T-cell (primary cell): ENCODE measurements around the gene UBE2D2. TPM values are rescaled to one million over a fixed set of nuclear protein-coding genes. Genes with fewer than 3 reads are reported as not detected.
"Not testable (repeated sequence)": the region's sequence is repeated elsewhere in the genome, so short reads cannot be mapped to it uniquely, and the experiment has no call there.

Experiments
- ATAC-seq, 4 experiments: fragments of 200-7000 bp in 3 of 4; fragments of 150-1000 bp in 1 of 4; cut with Tn5 transposase; replicated peaks in 1 of 4; 1 replicate in 3 of 4; 2 replicates in 1 of 4; pipeline ENCODE4 v1.10.0; 2021; ENCODE audit warnings: moderate library complexity in 3 of 4, mild to moderate bottlenecking in 2 of 4, moderate number of reproducible peaks in 1 of 4
- CTCF ChIA-PET, 2 donors: fragments of 300-600 bp; sonication (Branson Sonifier 250); formaldehyde crosslinking; loops; one replicate each; lab custom pipeline; 2022; ENCODE audit warnings: antibody characterized with exemption in 2 of 2; lab: Charles Lee
- POLR2A ChIA-PET, 2 donors: fragments of 300-600 bp; sonication (Branson Sonifier 250); formaldehyde crosslinking; loops; one replicate each; lab custom pipeline; 2022; ENCODE audit warnings: antibody characterized with exemption in 2 of 2; lab: Charles Lee
- DNase-seq, 35 experiments: peaks; one replicate each; pipeline versions ENCODE4 v3.0.0 to v3.0.0-alpha.2; 2013 to 2023
- H3K27ac ChIP-seq: one replicate; pipeline ENCODE4 v1.5.1; 2013; ENCODE audit warnings: low read length
- H3K27me3 ChIP-seq, 2 experiments: replicated peaks in 1 of 2; 1 replicate in 1 of 2; 2 replicates in 1 of 2; pipeline versions ENCODE4 v1.6.1 to v1.7.0; 2013; ENCODE audit warnings: low read length in 1 of 2, mixed read lengths in 1 of 2; ENCODE audit not compliant: control insufficient read depth in 2 of 2, insufficient read depth in 2 of 2; ENCODE audit errors: extremely low read depth in 1 of 2
- H3K36me3 ChIP-seq, 2 donors: 1 replicate in 1 of 2; 2 replicates in 1 of 2; pipeline versions ENCODE4 v1.6.1 to v1.7.0; 2013; ENCODE audit warnings: low read length in 1 of 2; ENCODE audit not compliant: control insufficient read depth in 2 of 2, insufficient read depth in 1 of 2; ENCODE audit errors: extremely low read depth in 1 of 2
- H3K4me1 ChIP-seq, 2 experiments: 1 replicate in 1 of 2; 2 replicates in 1 of 2; pipeline versions ENCODE4 v1.6.1 to v1.7.0; 2013; ENCODE audit warnings: low read length in 2 of 2, mixed read lengths in 1 of 2; ENCODE audit not compliant: insufficient read depth in 2 of 2, control insufficient read depth in 1 of 2; ENCODE audit errors: extremely low read depth in 1 of 2
- H3K4me3 ChIP-seq, 2 donors: 1 replicate in 1 of 2; 2 replicates in 1 of 2; pipeline versions ENCODE4 v1.5.1 to v1.7.0; 2013; ENCODE audit warnings: mild to moderate bottlenecking in 2 of 2, low read length in 1 of 2, moderate library complexity in 1 of 2; ENCODE audit not compliant: control insufficient read depth in 1 of 2; ENCODE audit errors: extremely low read depth in 1 of 2
- H3K9me3 ChIP-seq: 2 replicates; pipeline ENCODE4 v1.7.0; 2013
- H3K27ac Mint-ChIP-seq, 2 donors: one replicate each; pipeline ENCODE4 v1.8.0; 2020 to 2021; ENCODE audit warnings: mild to moderate bottlenecking in 2 of 2, mixed read lengths in 2 of 2
- H3K27me3 Mint-ChIP-seq, 2 donors: one replicate each; pipeline ENCODE4 v1.8.0; 2021 to 2022; ENCODE audit warnings: mixed read lengths in 2 of 2
- H3K36me3 Mint-ChIP-seq: one replicate; pipeline ENCODE4 v1.8.0; 2021; ENCODE audit warnings: mixed read lengths
- H3K4me1 Mint-ChIP-seq, 3 donors: one replicate each; pipeline ENCODE4 v1.8.0; 2020 to 2022; ENCODE audit warnings: mixed read lengths in 3 of 3, mild to moderate bottlenecking in 1 of 3
- H3K4me3 Mint-ChIP-seq, 3 donors: one replicate each; pipeline ENCODE4 v1.8.0; 2020 to 2022; ENCODE audit warnings: mild to moderate bottlenecking in 3 of 3, mixed read lengths in 3 of 3, moderate library complexity in 3 of 3
- H3K9me3 Mint-ChIP-seq, 3 donors: one replicate each; pipeline ENCODE4 v1.8.0; 2020 to 2022; ENCODE audit warnings: mixed read lengths in 3 of 3
- WGBS: methylation state at CpG from one replicate; pipeline ENCODE4 v1.1.5; 2013; ENCODE audit warnings: missing lambda C conversion rate; ENCODE audit not compliant: insufficient coverage; 5-methylcytosine and 5-hydroxymethylcytosine counted together
- total RNA-seq, 35 experiments: library from RNA in 6 of 35; stranded (reverse) in 6 of 35; fragments of 120-200 nt in 1 of 35; gene quantifications; one replicate each; pipeline versions ENCODE4 v1.2.1 to v1.2.4 and lab custom pipeline; 2013 to 2026

The UBE2D2 gene
- total RNA-seq, 5 donors from 2014 or later (not counting 1 experiment from before 2014, with no cell fraction given) = 138 to 176 (median 152) TPM

GRCh38 chr5:139517683-139518564 is 43.2 kb upstream of the UBE2D2 start:
- Mint-ChIP-seq H3K4me1 (peaks cover 18 to 25% (median 24%) of the 10 kb centered on the region in 3 donors), H3K4me3 (peak overlapping the region; percentile 75 to 88 (median 83)), H3K9me3 (no peaks in the 10 kb centered on the region), H3K27ac (peak overlapping the region; percentile 87 to 88), H3K36me3 (no peaks in the 10 kb centered on the region), H3K27me3 (no peaks in the 10 kb centered on the region)
- 4% methylated on average over 55 of the region's 56 CpGs for WGBS
- CTCF ChIA-PET = interaction anchor here (0.6 to 2.8 kb wide), 8 partner anchors 15 to 214 kb away, joined by 3 to 22 read pairs (median 5); partner anchors contain the start of gene DNAJC18 (in 1 of the 2)
- peak overlapping the region; percentile 83 for H3K27ac ChIP-seq
- ATAC-seq (peak; percentile 93 to 96 (median 94)), DNase-seq (peak; percentile 69 to 93 (median 84))
- POLR2A ChIA-PET = interaction anchor here in 1 of 2 donors (0.6 kb wide), 1 partner anchor 45 kb away, joined by 4 read pairs; no protein-coding TSS in a partner anchor
- H3K36me3 ChIP-seq = no peaks in the 10 kb centered on the region
- H3K4me1 ChIP-seq = peaks cover 2 to 21% of the 10 kb centered on the region in 2 experiments
- no peaks in the 10 kb centered on the region for H3K9me3 ChIP-seq
- peak overlapping the region; percentile 61 to 66 for H3K4me3 ChIP-seq
- peaks cover 0 to 5% of the 10 kb centered on the region in 2 experiments for H3K27me3 ChIP-seq

- no peak overlapping the region for H3K27ac ChIP-seq
- H3K4me3 Mint-ChIP-seq = no peak overlapping the region
- DNase-seq (no peak), ATAC-seq (no peak)
- H3K27ac Mint-ChIP-seq = no peak overlapping the region
- ChIA-PET POLR2A (no interaction called here), CTCF (interaction anchor here (1.0 to 1.2 kb wide), 2 partner anchors 10 to 26 kb away, joined by 3 read pairs; no protein-coding TSS in a partner anchor)
- H3K4me3 ChIP-seq = no peak overlapping the region
- H3K4me1 Mint-ChIP-seq = peaks cover 2 to 3% (median 2%) of the 10 kb centered on the region in 3 donors
- H3K27me3 ChIP-seq = peaks cover 0 to 3% of the 10 kb centered on the region in 2 experiments
- 87% methylated on average over 7 of the region's 10 CpGs for WGBS
- no peaks in the 10 kb centered on the region for H3K36me3 Mint-ChIP-seq
- H3K4me1 ChIP-seq = no peaks in the 10 kb centered on the region
- H3K9me3 ChIP-seq = no peaks in the 10 kb centered on the region
- no peaks in the 10 kb centered on the region for H3K36me3 ChIP-seq
- H3K9me3 Mint-ChIP-seq = no peaks in the 10 kb centered on the region
- H3K27me3 Mint-ChIP-seq = no peaks in the 10 kb centered on the region
Observed at GRCh38 chr5:139523635-139524445, 37.3 kb upstream of the UBE2D2 start.

GRCh38 chr5:139524446-139524845 is 36.7 kb upstream of the UBE2D2 start:
- ChIA-PET CTCF (interaction anchor here in 1 of 2 donors (1.0 kb wide), 1 partner anchor 10 kb away, joined by 3 read pairs; no protein-coding TSS in a partner anchor), POLR2A (interaction anchor here in 1 of 2 donors (0.6 kb wide), 1 partner anchor 229 kb away, joined by 3 read pairs; no protein-coding TSS in a partner anchor)
- Histone ChIP-seq H3K27me3 (no peaks in the 10 kb centered on the region), H3K4me1 (no peaks in the 10 kb centered on the region), H3K36me3 (no peaks in the 10 kb centered on the region), H3K9me3 (no peaks in the 10 kb centered on the region), H3K4me3 (no peak overlapping the region), H3K27ac (no peak overlapping the region)
- DNase-seq (no peak), ATAC-seq (no peak)
- Mint-ChIP-seq H3K9me3 (no peaks in the 10 kb centered on the region), H3K27ac (no peak overlapping the region), H3K36me3 (no peaks in the 10 kb centered on the region), H3K27me3 (no peaks in the 10 kb centered on the region), H3K4me1 (no peaks in the 10 kb centered on the region), H3K4me3 (no peak overlapping the region)
- WGBS = no CpG with 5 or more reads among the region's 4 CpGs

GRCh38 chr5:139524940-139525585 is 36.1 kb upstream of the UBE2D2 start:
- DNase-seq (no peak), ATAC-seq (no peak)
- no peaks in the 10 kb centered on the region for H3K27me3 Mint-ChIP-seq
- no peak overlapping the region for H3K4me3 Mint-ChIP-seq
- H3K36me3 Mint-ChIP-seq = no peaks in the 10 kb centered on the region
- WGBS = no CpG with 5 or more reads among the region's 2 CpGs
- H3K36me3 ChIP-seq = no peaks in the 10 kb centered on the region
- H3K4me1 Mint-ChIP-seq = no peaks in the 10 kb centered on the region
- H3K27ac Mint-ChIP-seq = no peak overlapping the region
- no peak overlapping the region for H3K27ac ChIP-seq
- H3K9me3 ChIP-seq = no peaks in the 10 kb centered on the region
- ChIA-PET CTCF (interaction anchor here in 1 of 2 donors (0.6 kb wide), 1 partner anchor 47 kb away, joined by 3 read pairs; no protein-coding TSS in a partner anchor), POLR2A (interaction anchor here in 1 of 2 donors (0.6 kb wide), 1 partner anchor 230 kb away, joined by 3 read pairs; no protein-coding TSS in a partner anchor)
- H3K4me3 ChIP-seq = no peak overlapping the region
- H3K9me3 Mint-ChIP-seq = no peaks in the 10 kb centered on the region
- no peaks in the 10 kb centered on the region for H3K27me3 ChIP-seq
- no peaks in the 10 kb centered on the region for H3K4me1 ChIP-seq

- H3K4me3 Mint-ChIP-seq, H3K27ac ChIP-seq, H3K4me3 ChIP-seq, H3K27me3 ChIP-seq, H3K36me3 ChIP-seq, H3K4me1 Mint-ChIP-seq, POLR2A ChIA-PET, DNase-seq, ATAC-seq, H3K27ac Mint-ChIP-seq, H3K9me3 Mint-ChIP-seq, H3K9me3 ChIP-seq, H3K4me1 ChIP-seq, H3K27me3 Mint-ChIP-seq, H3K36me3 Mint-ChIP-seq: not testable (repeated sequence)
- 100% methylated on average over 2 of the region's 12 CpGs for WGBS
- CTCF ChIA-PET = interaction anchor here (0.6 kb wide), 3 partner anchors 46 to 237 kb away, joined by 3 read pairs; no protein-coding TSS in a partner anchor
Observed at GRCh38 chr5:139525586-139526308, 35.4 kb upstream of the UBE2D2 start.
